Measurements from ENCODE around the gene SMC5. TPM values are rescaled to one million over a fixed set of nuclear protein-coding genes. Genes with fewer than 3 reads are reported as not detected.

SMC5 gene
- 10 to 100 TPM in 3 of 4 donors, 1 to 10 TPM in 1; 8.4 to 35.4 (median 11.4) TPM for polyA plus RNA-seq
- long read RNA-seq, donor 1, partial matches to known transcripts: 6 of 7 reads
- long read RNA-seq, donor 1, other reads (novel, unspliced or antisense): 0 of 7 reads
- long read RNA-seq, donor 2: 0 reads
- long read RNA-seq, donor 3, partial matches to known transcripts: 6 of 6 reads
- long read RNA-seq, donor 3, other reads (novel, unspliced or antisense): 0 of 6 reads
- long read RNA-seq, donor 4: 0 reads
- long read RNA-seq, donor 5: 0 reads
- long read RNA-seq, donor 6: 0 reads
- long read RNA-seq, donor 7: 0 reads
- long read RNA-seq, donor 8: 0 reads
- long read RNA-seq, donor 9, partial matches to known transcripts: 0 of 1 reads
- long read RNA-seq, donor 9, other reads (novel, unspliced or antisense): 0 of 1 reads
- long read RNA-seq, donor 10, partial matches to known transcripts: 0 of 3 reads
- long read RNA-seq, donor 10, other reads (novel, unspliced or antisense): 0 of 3 reads

DNA sequence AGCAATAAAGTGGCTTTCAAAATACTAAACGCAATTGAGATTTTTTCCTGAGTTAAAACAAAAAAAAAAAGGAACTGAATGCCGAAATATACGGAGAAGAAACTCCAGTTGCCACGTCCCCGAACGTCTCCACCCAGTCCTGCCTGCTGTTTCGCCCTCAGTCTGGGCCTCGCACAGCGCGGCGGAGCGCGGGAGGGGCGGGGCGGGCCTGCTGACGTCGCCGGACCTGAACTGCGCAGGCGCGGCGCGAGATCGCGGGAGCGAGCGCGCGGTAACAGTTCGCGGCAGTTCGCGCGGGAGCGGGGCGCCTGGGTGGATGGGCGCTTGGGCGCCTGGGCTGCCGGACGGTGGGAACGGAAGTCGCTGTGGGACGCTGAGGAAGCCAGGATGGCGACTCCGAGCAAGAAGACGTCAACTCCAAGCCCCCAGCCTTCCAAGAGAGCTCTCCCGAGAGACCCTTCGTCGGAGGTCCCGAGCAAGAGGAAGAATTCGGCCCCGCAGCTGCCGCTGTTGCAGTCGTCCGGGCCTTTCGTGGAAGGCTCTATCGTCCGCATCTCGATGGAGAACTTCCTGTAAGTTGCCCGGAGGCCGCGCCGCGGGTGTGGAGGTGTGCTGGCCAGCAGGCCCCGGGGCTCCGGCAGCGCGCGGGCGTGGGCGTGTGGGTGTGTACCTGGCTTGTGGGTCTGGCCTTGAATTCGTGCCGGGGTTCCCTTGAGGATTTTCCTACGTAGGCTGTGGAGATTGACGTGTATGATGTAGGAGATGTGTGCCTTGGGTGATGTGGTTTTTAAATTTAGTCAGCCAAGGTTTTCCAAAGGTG lies at the start of gene SMC5:
Gene SMC5, plus strand, starts transcription at position 287 of the 820 bp plus-strand sequence. Its CDS starts 101 bp downstream, at position 388.
- no peak for FAIRE-seq
- WGBS, 3 donors: 0% methylated on average over 46 to 75 of the region's 75 CpGs
- peaks cover 5 to 30% (median 25%) of the 10 kb centered on the region in 3 donors for H3K4me1 ChIP-seq (ENCODE audit: control insufficient read depth in 3 of 3, insufficient read depth in 2 of 3, low read depth in 1 of 3, low read length in 2 of 3)

DNA sequence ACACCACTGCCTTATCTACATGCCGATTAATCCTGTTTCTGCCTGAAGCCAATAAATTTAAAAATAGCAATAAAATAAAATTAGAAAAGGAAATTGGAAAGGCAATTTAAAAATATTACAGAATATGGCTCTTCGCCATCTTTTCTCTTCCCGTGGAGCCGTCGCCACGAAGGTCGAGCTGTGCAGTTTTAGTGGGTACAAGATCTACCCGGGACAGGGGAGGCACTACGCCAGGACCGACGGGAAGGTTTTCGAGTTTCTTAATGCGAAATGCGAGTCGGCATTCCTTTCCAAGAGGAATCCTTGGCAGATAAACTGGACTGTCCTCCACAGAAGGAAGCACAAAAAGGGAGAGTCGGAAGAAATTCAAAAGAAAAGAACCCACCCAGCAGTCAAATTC lies 41.7 kb upstream of the SMC5 start:
- Histone ChIP-seq H3K36me3 (ENCODE audit: control insufficient read depth in 3 of 3, insufficient read depth in 2 of 3, low read depth in 1 of 3, low read length in 3 of 3) (peaks cover 0 to 2% (median 2%) of the 10 kb centered on the region in 3 donors), H3K4me1 (ENCODE audit: control insufficient read depth in 3 of 3, insufficient read depth in 2 of 3, low read depth in 1 of 3, low read length in 2 of 3) (no peaks in the 10 kb centered on the region), H3K27me3 (ENCODE audit: control insufficient read depth in 3 of 3, insufficient read depth in 3 of 3, low read length in 3 of 3) (no peaks in the 10 kb centered on the region), H3K4me3 (ENCODE audit: low read depth in 1 of 3, low read length in 3 of 3) (no peak overlapping the region), H3K9me3 (ENCODE audit: control insufficient read depth in 2 of 2, insufficient read depth in 1 of 2, low read depth in 1 of 2, low read length in 1 of 2) (peaks cover 0 to 18% of the 10 kb centered on the region in 2 donors), H3K27ac (ENCODE audit: low read depth in 1 of 3, low read length in 2 of 3) (no peak overlapping the region)
- WGBS, 3 donors: 94 to 98% (median 97%) methylated on average over 16 of the region's 16 CpGs
- no peak for FAIRE-seq
- DNase-seq: no peak

More for the DNA sequence above, at the start of gene SMC5:
- peak; percentile 91 to 96 for DNase-seq
- Histone ChIP-seq H3K9me3 (ENCODE audit: control insufficient read depth in 2 of 2, insufficient read depth in 1 of 2, low read depth in 1 of 2, low read length in 1 of 2) (no peaks in the 10 kb centered on the region), H3K4me3 (ENCODE audit: low read depth in 1 of 3, low read length in 3 of 3) (peak within 1 kb of the TSS; percentile 77 to 92 (median 79)), H3K27ac (ENCODE audit: low read depth in 1 of 3, low read length in 2 of 3) (peak within 1 kb of the TSS; percentile 95 to 97 (median 97)), H3K27me3 (ENCODE audit: control insufficient read depth in 3 of 3, insufficient read depth in 3 of 3, low read length in 3 of 3) (no peaks in the 10 kb centered on the region), H3K36me3 (ENCODE audit: control insufficient read depth in 3 of 3, insufficient read depth in 2 of 3, low read depth in 1 of 3, low read length in 3 of 3) (peaks cover 0 to 4% (median 2%) of the 10 kb centered on the region in 3 donors)

DNA sequence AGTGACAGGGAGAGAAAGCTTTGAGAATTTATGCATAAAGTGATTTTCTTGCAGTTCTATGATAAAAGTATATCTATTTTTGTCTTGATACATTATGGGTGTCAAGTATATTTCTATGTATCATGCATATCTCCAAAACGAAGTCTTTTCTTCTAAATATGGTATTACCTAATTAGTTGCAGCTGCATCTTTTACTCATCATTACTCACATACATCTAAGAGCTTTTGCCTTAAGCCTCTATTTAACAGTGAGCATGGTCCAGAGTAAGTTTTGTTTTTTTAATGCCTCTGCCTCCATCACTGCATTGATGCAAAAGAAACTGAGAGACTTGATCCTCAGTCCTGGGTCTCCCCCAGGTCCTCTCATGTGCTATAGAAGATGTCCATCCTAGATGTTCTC lies 40.0 kb upstream of the SMC5 start:
- 71 to 86% (median 73%) methylated on average over 1 of the region's 1 CpG for WGBS, 3 donors

DNA sequence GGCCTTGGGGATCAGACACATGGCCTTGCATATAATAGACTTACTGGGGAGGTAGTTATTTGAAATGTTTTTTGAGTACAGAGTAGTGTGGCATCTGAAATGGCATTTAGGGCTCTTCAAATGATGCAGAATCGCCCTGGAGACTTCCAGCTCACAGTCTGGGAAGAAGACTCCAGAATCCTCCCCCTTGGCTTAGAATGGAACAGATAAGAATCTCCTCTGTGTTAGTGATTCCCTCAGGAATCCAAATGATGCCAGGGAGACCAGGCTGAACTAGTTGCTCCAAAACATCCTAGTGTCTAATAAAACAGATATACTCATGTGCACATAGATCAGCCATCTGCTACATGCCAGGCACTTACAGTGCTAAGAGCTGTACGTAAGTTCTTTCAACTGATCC lies 38.6 kb upstream of the SMC5 start:
- H3K36me3 ChIP-seq (ENCODE audit: control insufficient read depth in 3 of 3, insufficient read depth in 2 of 3, low read depth in 1 of 3, low read length in 3 of 3): no peaks in the 10 kb centered on the region
- H3K9me3 ChIP-seq (ENCODE audit: control insufficient read depth in 2 of 2, insufficient read depth in 1 of 2, low read depth in 1 of 2, low read length in 1 of 2): peaks cover 0 to 4% of the 10 kb centered on the region in 2 donors
- no peak overlapping the region for H3K4me3 ChIP-seq (ENCODE audit: low read depth in 1 of 3, low read length in 3 of 3)
- H3K4me1 ChIP-seq (ENCODE audit: control insufficient read depth in 3 of 3, insufficient read depth in 2 of 3, low read depth in 1 of 3, low read length in 2 of 3): no peaks in the 10 kb centered on the region
- FAIRE-seq (no peak), DNase-seq (no peak)
- no peak overlapping the region for H3K27ac ChIP-seq (ENCODE audit: low read depth in 1 of 3, low read length in 2 of 3)
- H3K27me3 ChIP-seq (ENCODE audit: control insufficient read depth in 3 of 3, insufficient read depth in 3 of 3, low read length in 3 of 3): no peaks in the 10 kb centered on the region
- WGBS, 3 donors: 92 to 97% (median 97%) methylated on average over 2 of the region's 2 CpGs

More for the DNA sequence above, 40.0 kb upstream of the SMC5 start:
- DNase-seq: no peak
- H3K4me1 ChIP-seq (ENCODE audit: control insufficient read depth in 3 of 3, insufficient read depth in 2 of 3, low read depth in 1 of 3, low read length in 2 of 3): no peaks in the 10 kb centered on the region
- no peaks in the 10 kb centered on the region for H3K27me3 ChIP-seq (ENCODE audit: control insufficient read depth in 3 of 3, insufficient read depth in 3 of 3, low read length in 3 of 3)
- peaks cover 0 to 6% of the 10 kb centered on the region in 2 donors for H3K9me3 ChIP-seq (ENCODE audit: control insufficient read depth in 2 of 2, insufficient read depth in 1 of 2, low read depth in 1 of 2, low read length in 1 of 2)
- FAIRE-seq: no peak
- peaks cover 0 to 2% (median 0%) of the 10 kb centered on the region in 3 donors for H3K36me3 ChIP-seq (ENCODE audit: control insufficient read depth in 3 of 3, insufficient read depth in 2 of 3, low read depth in 1 of 3, low read length in 3 of 3)
- no peak overlapping the region for H3K27ac ChIP-seq (ENCODE audit: low read depth in 1 of 3, low read length in 2 of 3)
- no peak overlapping the region for H3K4me3 ChIP-seq (ENCODE audit: low read depth in 1 of 3, low read length in 3 of 3)

DNA sequence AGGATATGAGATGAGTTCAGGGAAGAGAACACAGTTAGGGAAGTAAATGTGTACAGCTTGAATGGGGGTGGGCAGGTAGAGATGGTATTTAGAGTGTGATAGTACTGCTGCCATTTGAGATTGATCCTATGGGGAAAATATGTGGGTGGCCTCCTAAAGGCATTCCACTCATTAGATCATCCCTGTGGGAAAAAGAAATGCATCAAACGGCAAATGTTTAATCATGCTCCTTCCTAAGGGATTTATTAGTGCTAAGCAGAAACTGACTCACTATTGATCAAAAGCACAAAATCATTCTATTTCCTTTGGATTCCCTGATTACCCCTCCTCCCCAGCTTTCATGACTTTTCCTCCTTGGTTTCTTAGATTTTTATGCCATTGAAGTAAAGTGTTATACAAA lies 36.4 kb upstream of the SMC5 start:
- no peaks in the 10 kb centered on the region for H3K36me3 ChIP-seq (ENCODE audit: control insufficient read depth in 3 of 3, insufficient read depth in 2 of 3, low read depth in 1 of 3, low read length in 3 of 3)
- no peak for FAIRE-seq
- WGBS, 3 donors: 83 to 94% (median 90%) methylated on average over 1 of the region's 1 CpG
- H3K4me3 ChIP-seq (ENCODE audit: low read depth in 1 of 3, low read length in 3 of 3): no peak overlapping the region
- no peaks in the 10 kb centered on the region for H3K4me1 ChIP-seq (ENCODE audit: control insufficient read depth in 3 of 3, insufficient read depth in 2 of 3, low read depth in 1 of 3, low read length in 2 of 3)
- DNase-seq: no peak
- no peaks in the 10 kb centered on the region for H3K9me3 ChIP-seq (ENCODE audit: control insufficient read depth in 2 of 2, insufficient read depth in 1 of 2, low read depth in 1 of 2, low read length in 1 of 2)
- H3K27ac ChIP-seq (ENCODE audit: low read depth in 1 of 3, low read length in 2 of 3): no peak overlapping the region
- no peaks in the 10 kb centered on the region for H3K27me3 ChIP-seq (ENCODE audit: control insufficient read depth in 3 of 3, insufficient read depth in 3 of 3, low read length in 3 of 3)

DNA sequence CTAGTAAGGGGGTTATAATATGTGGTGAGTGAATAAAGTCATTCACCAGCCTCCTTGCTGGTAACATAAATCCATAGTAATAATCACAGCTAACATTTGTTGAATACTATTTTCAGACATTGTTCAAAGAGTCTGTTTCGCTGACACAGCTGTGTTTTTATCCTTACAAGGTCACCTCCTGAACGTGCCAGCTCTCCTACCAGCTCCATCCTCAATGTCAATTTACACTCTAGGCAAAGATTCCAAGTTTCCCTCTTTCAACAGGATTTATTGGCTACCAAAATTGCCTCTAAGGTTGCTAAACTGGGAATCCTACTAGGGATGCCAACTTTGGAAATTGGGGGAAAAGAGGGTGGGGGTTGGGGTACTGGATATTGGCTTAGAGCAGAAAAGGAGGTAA lies 30.7 kb upstream of the SMC5 start:
- H3K4me1 ChIP-seq (ENCODE audit: control insufficient read depth in 3 of 3, insufficient read depth in 2 of 3, low read depth in 1 of 3, low read length in 2 of 3): no peaks in the 10 kb centered on the region
- H3K36me3 ChIP-seq (ENCODE audit: control insufficient read depth in 3 of 3, insufficient read depth in 2 of 3, low read depth in 1 of 3, low read length in 3 of 3): peaks cover 0 to 2% (median 0%) of the 10 kb centered on the region in 3 donors
- no peak overlapping the region for H3K27ac ChIP-seq (ENCODE audit: low read depth in 1 of 3, low read length in 2 of 3)
- FAIRE-seq: no peak
- no peaks in the 10 kb centered on the region for H3K9me3 ChIP-seq (ENCODE audit: control insufficient read depth in 2 of 2, insufficient read depth in 1 of 2, low read depth in 1 of 2, low read length in 1 of 2)
- H3K27me3 ChIP-seq (ENCODE audit: control insufficient read depth in 3 of 3, insufficient read depth in 3 of 3, low read length in 3 of 3): no peaks in the 10 kb centered on the region
- no peak overlapping the region for H3K4me3 ChIP-seq (ENCODE audit: low read depth in 1 of 3, low read length in 3 of 3)
- no peak for DNase-seq
- 58 to 73% (median 69%) methylated on average over 2 of the region's 2 CpGs for WGBS, 3 donors

DNA sequence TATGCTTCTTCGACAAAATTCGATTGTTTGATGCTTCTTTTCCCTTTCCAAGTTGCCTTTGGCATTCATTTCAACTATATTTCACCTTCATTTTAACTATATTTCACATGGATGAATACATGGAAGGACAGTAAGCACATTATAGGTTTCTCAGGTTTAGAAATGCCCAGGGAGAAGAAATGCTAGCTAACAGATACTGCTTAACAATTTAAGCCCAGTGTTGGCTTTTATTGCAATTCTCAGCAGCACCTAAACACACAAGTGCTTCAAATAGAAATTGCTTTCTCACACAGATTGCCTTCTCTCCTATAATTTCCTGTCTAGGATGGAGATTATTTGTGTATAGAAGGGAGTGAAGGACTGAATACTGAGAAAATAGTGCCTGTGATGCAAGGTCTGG lies 30.2 kb upstream of the SMC5 start:
- Histone ChIP-seq H3K27ac (ENCODE audit: low read depth in 1 of 3, low read length in 2 of 3) (no peak overlapping the region), H3K4me3 (ENCODE audit: low read depth in 1 of 3, low read length in 3 of 3) (no peak overlapping the region), H3K4me1 (ENCODE audit: control insufficient read depth in 3 of 3, insufficient read depth in 2 of 3, low read depth in 1 of 3, low read length in 2 of 3) (no peaks in the 10 kb centered on the region), H3K36me3 (ENCODE audit: control insufficient read depth in 3 of 3, insufficient read depth in 2 of 3, low read depth in 1 of 3, low read length in 3 of 3) (peaks cover 0 to 2% (median 0%) of the 10 kb centered on the region in 3 donors), H3K27me3 (ENCODE audit: control insufficient read depth in 3 of 3, insufficient read depth in 3 of 3, low read length in 3 of 3) (no peaks in the 10 kb centered on the region), H3K9me3 (ENCODE audit: control insufficient read depth in 2 of 2, insufficient read depth in 1 of 2, low read depth in 1 of 2, low read length in 1 of 2) (no peaks in the 10 kb centered on the region)
- no peak for FAIRE-seq
- WGBS, 3 donors: 87 to 96% (median 87%) methylated on average over 2 of the region's 2 CpGs
- no peak for DNase-seq

DNA sequence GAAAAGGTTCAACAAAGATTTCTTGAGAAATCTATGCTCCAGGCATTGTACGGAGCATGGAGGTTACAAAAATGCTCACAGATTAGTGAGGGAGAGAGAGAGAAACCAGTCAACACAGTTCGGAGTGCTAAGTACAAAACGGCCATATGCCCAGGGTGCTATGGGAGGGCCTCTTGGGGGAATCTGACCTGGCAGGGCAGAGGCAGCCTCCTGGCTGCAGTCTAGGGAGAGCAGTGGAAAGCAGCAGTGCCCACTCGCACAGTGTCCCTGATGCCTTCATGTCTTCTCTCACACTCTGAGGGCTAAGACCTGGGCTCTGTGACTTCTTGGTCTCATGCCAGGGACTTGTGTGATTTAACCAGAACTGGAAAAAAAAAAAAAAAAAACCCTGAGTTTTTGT lies 29.8 kb upstream of the SMC5 start:
- H3K9me3 ChIP-seq (ENCODE audit: control insufficient read depth in 2 of 2, insufficient read depth in 1 of 2, low read depth in 1 of 2, low read length in 1 of 2): no peaks in the 10 kb centered on the region
- H3K27me3 ChIP-seq (ENCODE audit: control insufficient read depth in 3 of 3, insufficient read depth in 3 of 3, low read length in 3 of 3): no peaks in the 10 kb centered on the region
- H3K27ac ChIP-seq (ENCODE audit: low read depth in 1 of 3, low read length in 2 of 3): no peak overlapping the region
- DNase-seq (peak in 1 of 2 donors; percentile 50), FAIRE-seq (no peak)
- 82 to 90% (median 88%) methylated on average over 4 of the region's 4 CpGs for WGBS, 3 donors
- no peaks in the 10 kb centered on the region for H3K4me1 ChIP-seq (ENCODE audit: control insufficient read depth in 3 of 3, insufficient read depth in 2 of 3, low read depth in 1 of 3, low read length in 2 of 3)
- H3K36me3 ChIP-seq (ENCODE audit: control insufficient read depth in 3 of 3, insufficient read depth in 2 of 3, low read depth in 1 of 3, low read length in 3 of 3): peaks cover 0 to 2% (median 0%) of the 10 kb centered on the region in 3 donors
- H3K4me3 ChIP-seq (ENCODE audit: low read depth in 1 of 3, low read length in 3 of 3): no peak overlapping the region

Measured in small intestine (tissue), 16 donors.